Loucy (cell line): ENCODE data around the gene HGS.

Experiments used
- H2AFZ ChIP-seq: fragments of 200-600 bp; sonication (generic); 2 replicates; pipeline ENCODE4 v1.6.0; 2016; ENCODE audit warnings: antibody characterized with exemption, mild to moderate bottlenecking, low read length, moderate library complexity
- H3F3A ChIP-seq: fragments of 200-600 bp; 2 replicates; pipeline ENCODE4 v1.6.0; 2016; ENCODE audit warnings: antibody characterized with exemption, low read depth, mild to moderate bottlenecking
- H3K27me3 ChIP-seq: fragments of 200-600 bp; sonication (generic); 2 replicates; pipeline ENCODE4 v1.6.1; 2014; ENCODE audit warnings: low read length, mild to moderate bottlenecking; ENCODE audit not compliant: insufficient read depth, poor library complexity, severe bottlenecking
- H3K36me3 ChIP-seq: fragments of 200-600 bp; sonication (generic); 2 replicates; pipeline ENCODE4 v1.6.1; 2016; ENCODE audit warnings: low read length; ENCODE audit not compliant: insufficient read depth
- H3K4me1 ChIP-seq: fragments of 200-600 bp; sonication (generic); 2 replicates; pipeline ENCODE4 v1.5.1; 2014; ENCODE audit warnings: low read length, mild to moderate bottlenecking; ENCODE audit not compliant: insufficient read depth, poor library complexity, severe bottlenecking
- H3K4me2 ChIP-seq: fragments of 200-600 bp; sonication (generic); 2 replicates; pipeline ENCODE4 v1.6.0; 2014; ENCODE audit warnings: antibody characterized with exemption, low read length, low read depth, mild to moderate bottlenecking; ENCODE audit not compliant: poor library complexity, severe bottlenecking
- H3K4me3 ChIP-seq: fragments of 200-600 bp; sonication (generic); 2 replicates; pipeline ENCODE4 v1.5.1; 2014; ENCODE audit warnings: low read length, mild to moderate bottlenecking, mixed read lengths; ENCODE audit not compliant: poor library complexity, severe bottlenecking
- H3K79me2 ChIP-seq: fragments of 200-600 bp; sonication (generic); 2 replicates; pipeline ENCODE4 v1.6.1; 2014; ENCODE audit warnings: low read length; ENCODE audit not compliant: insufficient read depth
- H3K9ac ChIP-seq: fragments of 200-600 bp; sonication (generic); 2 replicates; pipeline ENCODE4 v1.6.0; 2014; ENCODE audit warnings: mild to moderate bottlenecking, low read depth, low read length, moderate library complexity; ENCODE audit not compliant: poor library complexity, severe bottlenecking
- H3K9me2 ChIP-seq: fragments of 200-600 bp; sonication (generic); replicated peaks from 2 replicates; pipeline ENCODE4 v1.6.1; 2016; ENCODE audit warnings: low read depth, low read length, mixed read lengths
- H3K9me3 ChIP-seq: fragments of 200-600 bp; sonication (generic); 2 replicates; pipeline ENCODE4 v1.6.1; 2014; ENCODE audit warnings: mild to moderate bottlenecking, antibody characterized with exemption, low read length, low read depth; ENCODE audit not compliant: insufficient read depth
- H4K20me1 ChIP-seq: fragments of 200-600 bp; sonication (generic); 2 replicates; pipeline ENCODE4 v1.6.0; 2014; ENCODE audit warnings: antibody characterized with exemption, low read length, mild to moderate bottlenecking; ENCODE audit not compliant: insufficient read depth, poor library complexity, severe bottlenecking
- CTCF ChIP-seq: fragments of 200-600 bp; sonication (generic); conservative IDR thresholded peaks from 2 replicates; pipeline ENCODE4 v1.5.1; 2014; ENCODE audit warnings: mild to moderate bottlenecking, antibody characterized with exemption, low read length
- EZH2phosphoT487 ChIP-seq: fragments of 200-600 bp; IDR thresholded peaks from 2 replicates; pipeline ENCODE4 v1.6.1; 2018; ENCODE audit warnings: antibody characterized with exemption, mild to moderate bottlenecking, moderate library complexity, borderline replicate concordance

The HGS gene

GRCh38 chr17:81672504-81672903 is 11.3 kb upstream of the HGS start:
- H2AFZ ChIP-seq, result no peak overlapping the region
- peaks cover 11% of the 10 kb centered on the region for H3K4me1 ChIP-seq
- H4K20me1 ChIP-seq, result peaks cover 17% of the 10 kb centered on the region
- no peaks in the 10 kb centered on the region for H3F3A ChIP-seq
- H3K4me2 ChIP-seq, result no peak overlapping the region
- no peaks in the 10 kb centered on the region for H3K9me3 ChIP-seq
- no peaks in the 10 kb centered on the region for H3K9me2 ChIP-seq
- H3K79me2 ChIP-seq, result peaks cover 31% of the 10 kb centered on the region
- H3K36me3 ChIP-seq, result peaks cover 20% of the 10 kb centered on the region; the same call in 1 of the 2 replicates
- H3K9ac ChIP-seq, result no peak overlapping the region
- TF ChIP-seq EZH2phosphoT487 (no peak), CTCF (no peak)
- H3K4me3 ChIP-seq, result no peak overlapping the region
- no peaks in the 10 kb centered on the region for H3K27me3 ChIP-seq

- TF ChIP-seq CTCF (no peak), EZH2phosphoT487 (no peak)
- no peaks in the 10 kb centered on the region for H3K9me2 ChIP-seq
- peaks cover 7% of the 10 kb centered on the region for H3K4me1 ChIP-seq
These were observed 10.9 kb upstream of the HGS start for GRCh38 chr17:81672954-81673353.

GRCh38 chr17:81673561-81674258 is 10.1 kb upstream of the HGS start:
- Histone ChIP-seq H3K9me3 (no peaks in the 10 kb centered on the region), H3K9ac (no peak overlapping the region), H3F3A (no peaks in the 10 kb centered on the region), H3K9me2 (no peaks in the 10 kb centered on the region), H2AFZ (no peak overlapping the region), H3K4me1 (no peaks in the 10 kb centered on the region), H3K4me2 (no peak overlapping the region), H3K4me3 (no peak overlapping the region), H3K36me3 (peaks cover 20% of the 10 kb centered on the region; the same call in 1 of the 2 replicates), H3K27me3 (no peaks in the 10 kb centered on the region), H4K20me1 (peaks cover 11% of the 10 kb centered on the region), H3K79me2 (peaks cover 19% of the 10 kb centered on the region; the same call in 1 of the 2 replicates)
- TF ChIP-seq CTCF, result no peak
- no peak for TF ChIP-seq EZH2phosphoT487

More at GRCh38 chr17:81672954-81673353, 10.9 kb upstream of the HGS start:
- Histone ChIP-seq H3K4me2 (no peak overlapping the region), H3K9ac (no peak overlapping the region), H3K79me2 (peaks cover 26% of the 10 kb centered on the region), H3K27me3 (no peaks in the 10 kb centered on the region), H2AFZ (no peak overlapping the region), H3F3A (no peaks in the 10 kb centered on the region), H4K20me1 (peaks cover 17% of the 10 kb centered on the region), H3K4me3 (no peak overlapping the region), H3K36me3 (peaks cover 20% of the 10 kb centered on the region; the same call in 1 of the 2 replicates), H3K9me3 (no peaks in the 10 kb centered on the region)
